ENCODE data around the gene RRAGB. TPM values are rescaled to one million over a fixed set of nuclear protein-coding genes. Genes with fewer than 3 reads are reported as not detected.
A peak's percentile ranks its signal among the peaks of the same experiment; 100 is the strongest.
"Not testable (repeated sequence)": the region's sequence is repeated elsewhere in the genome, so short reads cannot be mapped to it uniquely, and the experiment has no call there.

RRAGB gene
- total RNA-seq = 16.9 and 17.1 TPM in 2 replicates

DNA sequence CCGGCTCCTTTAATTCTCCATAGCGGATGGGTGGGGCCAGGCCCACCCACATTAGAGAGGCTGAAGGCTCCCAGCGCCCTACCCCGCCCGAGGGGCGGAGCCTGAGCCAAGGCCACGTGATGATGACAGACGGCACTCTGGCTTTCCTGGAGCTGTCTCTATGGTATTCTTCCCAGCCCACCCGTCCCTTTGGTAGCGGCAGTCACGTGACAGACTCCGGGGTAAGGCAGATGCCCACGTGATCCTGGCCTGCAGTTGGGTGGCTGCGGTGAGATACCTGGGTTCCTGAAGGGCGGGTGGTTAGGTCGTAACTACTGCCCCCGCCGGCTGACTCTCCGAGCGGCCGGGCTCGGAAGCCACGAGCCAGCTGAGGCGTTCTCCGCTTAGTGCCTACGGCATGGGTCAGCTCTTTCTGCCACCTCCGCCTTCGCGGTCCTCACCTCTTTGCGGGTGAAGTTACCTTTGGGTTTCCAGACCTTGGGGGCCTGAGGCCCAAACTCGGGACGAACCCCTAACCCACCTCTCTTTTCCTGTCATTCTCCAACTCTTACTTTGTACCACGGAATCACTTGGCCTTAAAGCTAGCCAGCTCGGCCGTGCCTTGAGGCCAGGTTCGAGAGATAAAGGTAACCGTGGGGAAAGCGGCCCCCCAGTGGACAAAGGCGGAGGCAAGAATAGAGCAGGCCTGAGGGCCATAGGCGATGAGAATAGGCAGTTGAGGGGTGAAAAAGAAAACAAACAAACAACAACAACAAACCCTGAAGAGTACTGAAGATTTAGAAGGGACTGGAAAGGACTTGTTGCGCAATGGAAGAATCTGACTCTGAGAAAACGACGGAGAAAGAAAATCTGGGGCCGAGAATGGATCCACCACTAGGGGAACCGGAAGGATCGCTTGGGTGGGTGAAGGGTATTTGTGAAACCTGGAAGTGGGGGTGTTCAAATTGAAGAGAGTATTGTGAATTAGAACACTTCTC, at the start of gene RRAGB:
RRAGB (plus strand) TSS at position 229 of the 977 bp plus-strand sequence; CDS start at position 808, 579 bp downstream.
- FAIRE-seq = no peak
- Histone ChIP-seq H3K4me3 (ENCODE audit: low read depth, low read length) (peak within 1 kb of the TSS; percentile 56), H3K36me3 (ENCODE audit: control insufficient read depth, insufficient read depth, low read length) (no peaks in the 10 kb centered on the region), H3K27me3 (ENCODE audit: control insufficient read depth, insufficient read depth, low read length) (no peaks in the 10 kb centered on the region)
- DNase-seq (ENCODE audit: low read depth) = peak; percentile 89
- peak; percentile 42 for TF ChIP-seq CTCF (IDR thresholded peaks at IDR 0.05; ENCODE audit: insufficient read depth, low read length, severe bottlenecking)

- no peaks in the 10 kb centered on the region for H3K36me3 ChIP-seq (ENCODE audit: control insufficient read depth, insufficient read depth, low read length)
- TF ChIP-seq CTCF (IDR thresholded peaks at IDR 0.05; ENCODE audit: insufficient read depth, low read length, severe bottlenecking) = no peak
- FAIRE-seq (no peak), DNase-seq (ENCODE audit: low read depth) (no peak)
- no peaks in the 10 kb centered on the region for H3K27me3 ChIP-seq (ENCODE audit: control insufficient read depth, insufficient read depth, low read length)
- H3K4me3 ChIP-seq (ENCODE audit: low read depth, low read length) = no peak overlapping the region
These were observed 49.5 kb upstream of the RRAGB start for GRCh38 chrX:55668084-55668483.

DNA sequence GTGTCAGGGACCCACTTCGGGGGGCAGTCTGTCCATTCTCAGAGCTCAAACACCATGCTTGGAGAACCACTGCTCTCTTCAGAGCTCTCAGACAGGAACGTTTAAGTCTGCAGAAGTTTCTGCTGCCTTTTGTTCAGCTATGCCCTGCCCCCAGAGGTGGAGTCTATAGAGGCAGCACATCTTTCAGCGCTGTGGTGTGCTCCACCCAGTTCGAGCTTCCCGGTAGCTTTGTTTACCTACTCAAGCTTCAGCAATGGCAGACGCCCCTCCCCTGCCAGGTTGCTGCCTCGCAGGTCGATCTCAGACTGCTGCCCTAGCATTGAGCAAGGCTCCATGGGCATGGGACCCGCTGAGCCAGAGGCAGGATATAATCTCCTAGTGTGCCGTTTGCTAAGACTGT, 29.0 kb upstream of the RRAGB start:
- H3K36me3 ChIP-seq (ENCODE audit: control insufficient read depth, insufficient read depth, low read length); H3K4me3 ChIP-seq (ENCODE audit: low read depth, low read length); DNase-seq (ENCODE audit: low read depth); H3K27me3 ChIP-seq (ENCODE audit: control insufficient read depth, insufficient read depth, low read length); FAIRE-seq: not testable (repeated sequence)

GRCh38 chrX:55695227-55696018, 22.1 kb upstream of the RRAGB start:
- Histone ChIP-seq H3K27me3 (ENCODE audit: control insufficient read depth, insufficient read depth, low read length) (no peaks in the 10 kb centered on the region), H3K36me3 (ENCODE audit: control insufficient read depth, insufficient read depth, low read length) (no peaks in the 10 kb centered on the region), H3K4me3 (ENCODE audit: low read depth, low read length) (no peak overlapping the region)
- no peak for TF ChIP-seq CTCF (IDR thresholded peaks at IDR 0.05; ENCODE audit: insufficient read depth, low read length, severe bottlenecking)
- DNase-seq (ENCODE audit: low read depth) = no peak
- FAIRE-seq = no peak

DNA sequence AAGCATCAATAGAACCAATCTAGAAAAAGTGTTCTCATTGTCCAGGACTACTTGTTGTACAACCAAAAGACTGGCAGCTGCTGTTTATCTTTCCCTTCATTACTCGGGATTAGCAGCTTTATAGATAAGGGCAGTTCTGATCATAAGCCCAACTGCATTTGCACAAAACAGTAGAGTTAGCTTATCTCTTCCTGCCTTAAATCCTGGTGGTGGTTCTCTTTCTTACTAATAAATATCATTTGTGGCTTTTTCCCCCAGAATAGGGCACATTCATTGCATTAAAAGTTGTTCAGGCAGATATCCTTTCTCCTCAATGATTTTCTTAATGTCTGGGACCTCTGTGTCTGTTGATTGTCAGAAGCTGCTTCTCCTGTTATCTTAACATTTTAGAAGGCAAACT, 20.2 kb upstream of the RRAGB start:
- FAIRE-seq (no peak), DNase-seq (ENCODE audit: low read depth) (no peak)
- H3K27me3 ChIP-seq (ENCODE audit: control insufficient read depth, insufficient read depth, low read length) = no peaks in the 10 kb centered on the region
- no peaks in the 10 kb centered on the region for H3K36me3 ChIP-seq (ENCODE audit: control insufficient read depth, insufficient read depth, low read length)
- no peak for TF ChIP-seq CTCF (IDR thresholded peaks at IDR 0.05; ENCODE audit: insufficient read depth, low read length, severe bottlenecking)
- no peak overlapping the region for H3K4me3 ChIP-seq (ENCODE audit: low read depth, low read length)

- H3K27me3 ChIP-seq (ENCODE audit: control insufficient read depth, insufficient read depth, low read length) = no peaks in the 10 kb centered on the region
- DNase-seq (ENCODE audit: low read depth) = no peak
- no peak overlapping the region for H3K4me3 ChIP-seq (ENCODE audit: low read depth, low read length)
- no peak for TF ChIP-seq CTCF (IDR thresholded peaks at IDR 0.05; ENCODE audit: insufficient read depth, low read length, severe bottlenecking)
- FAIRE-seq = no peak
- no peaks in the 10 kb centered on the region for H3K36me3 ChIP-seq (ENCODE audit: control insufficient read depth, insufficient read depth, low read length)
These were observed 14.9 kb upstream of the RRAGB start for GRCh38 chrX:55702671-55703070.

DNA sequence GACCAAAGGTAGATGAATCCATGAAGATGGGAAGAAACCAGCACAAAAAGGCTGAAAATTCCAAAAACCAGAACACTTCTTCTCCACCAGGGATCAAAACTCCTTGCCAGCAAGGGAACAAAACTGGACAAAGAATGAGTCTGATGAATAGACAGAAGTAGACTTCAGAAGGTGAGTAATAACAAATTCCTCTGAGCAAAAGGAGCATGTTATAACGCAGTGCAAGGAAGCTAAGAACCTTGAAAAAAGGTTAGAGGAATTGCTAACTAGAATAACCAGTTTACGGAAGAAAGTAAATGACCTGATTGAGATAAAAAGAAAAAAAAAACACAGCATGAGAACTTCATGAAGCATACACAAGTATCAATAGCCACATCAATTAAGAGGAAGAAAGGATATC, 14.1 kb upstream of the RRAGB start:
- not testable (repeated sequence) for H3K4me3 ChIP-seq (ENCODE audit: low read depth, low read length); FAIRE-seq; H3K36me3 ChIP-seq (ENCODE audit: control insufficient read depth, insufficient read depth, low read length); H3K27me3 ChIP-seq (ENCODE audit: control insufficient read depth, insufficient read depth, low read length)
- DNase-seq (ENCODE audit: low read depth) = peak; percentile 63

GRCh38 chrX:55705066-55705465, 12.5 kb upstream of the RRAGB start:
- H3K27me3 ChIP-seq (ENCODE audit: control insufficient read depth, insufficient read depth, low read length); DNase-seq (ENCODE audit: low read depth); FAIRE-seq; H3K36me3 ChIP-seq (ENCODE audit: control insufficient read depth, insufficient read depth, low read length); H3K4me3 ChIP-seq (ENCODE audit: low read depth, low read length): not testable (repeated sequence)
